MM.1S (cell line): ENCODE data around the gene PPFIA2.

ENCODE experiments used
- DNase-seq: peaks from one replicate; pipeline ENCODE4 v3.0.0-alpha.2; 2015
- H2AFZ ChIP-seq: fragments of 300-600 bp; sonication (generic); 2 replicates; pipeline ENCODE4 v1.6.0; 2016; ENCODE audit warnings: antibody characterized with exemption, low read length
- H3F3A ChIP-seq: fragments of 300-600 bp; sonication (generic); 2 replicates; pipeline ENCODE4 v1.6.1; 2016; ENCODE audit warnings: mild to moderate bottlenecking, antibody characterized with exemption, low read length, moderate library complexity, mixed read lengths; ENCODE audit not compliant: insufficient read depth
- H3K27ac ChIP-seq: fragments of 300-600 bp; sonication (generic); 2 replicates; pipeline ENCODE4 v1.5.1; 2016; ENCODE audit warnings: mild to moderate bottlenecking, low read length
- H3K27me3 ChIP-seq: fragments of 300-600 bp; sonication (generic); replicated peaks from 2 replicates; pipeline ENCODE4 v1.6.0; 2016; ENCODE audit warnings: low read length; ENCODE audit not compliant: insufficient read depth
- H3K36me3 ChIP-seq: fragments of 300-600 bp; sonication (generic); replicated peaks from 2 replicates; pipeline ENCODE4 v1.6.1; 2016; ENCODE audit warnings: mild to moderate bottlenecking, low read length, mixed read lengths; ENCODE audit not compliant: insufficient read depth
- H3K4me1 ChIP-seq: fragments of 300-600 bp; sonication (generic); 2 replicates; pipeline ENCODE4 v1.6.1; 2016; ENCODE audit warnings: low read length, mixed read lengths
- H3K4me2 ChIP-seq: fragments of 300-600 bp; sonication (generic); 2 replicates; pipeline ENCODE4 v1.6.0; 2016; ENCODE audit warnings: low read depth, low read length
- H3K4me3 ChIP-seq: fragments of 300-600 bp; sonication (generic); 2 replicates; pipeline ENCODE4 v1.5.1; 2016; ENCODE audit warnings: low read length, mixed read lengths
- H3K79me2 ChIP-seq: fragments of 300-600 bp; sonication (generic); 2 replicates; pipeline ENCODE4 v1.6.1; 2016; ENCODE audit warnings: mixed run types, low read length, mixed read lengths
- H3K9ac ChIP-seq: fragments of 300-600 bp; sonication (generic); 2 replicates; pipeline ENCODE4 v1.6.1; 2016; ENCODE audit warnings: low read length, mixed read lengths
- H3K9me2 ChIP-seq: fragments of 300-600 bp; sonication (generic); replicated peaks from 2 replicates; pipeline ENCODE4 v1.6.1; 2016; ENCODE audit warnings: mild to moderate bottlenecking, low read length, mixed read lengths; ENCODE audit not compliant: insufficient read depth
- H3K9me3 ChIP-seq: fragments of 300-600 bp; sonication (generic); replicated peaks from 2 replicates; pipeline ENCODE4 v1.6.1; 2016; ENCODE audit warnings: mild to moderate bottlenecking, low read length, mixed read lengths; ENCODE audit not compliant: insufficient read depth
- H4K20me1 ChIP-seq: fragments of 300-600 bp; sonication (generic); 2 replicates; pipeline ENCODE4 v1.6.1; 2016; ENCODE audit warnings: mild to moderate bottlenecking, low read length, moderate library complexity, mixed read lengths; ENCODE audit not compliant: insufficient read depth
- CTCF ChIP-seq: fragments of 300-600 bp; sonication (generic); IDR thresholded peaks from 2 replicates; pipeline ENCODE4 v1.5.1; 2016; ENCODE audit warnings: antibody characterized with exemption, low read length, mixed read lengths
- EZH2 ChIP-seq: fragments of 300-600 bp; sonication (generic); optimal IDR thresholded peaks from 2 replicates; pipeline ENCODE3; 2017; ENCODE audit warnings: low read depth, mild to moderate bottlenecking, antibody characterized with exemption, low read length, mixed read lengths
- EZH2phosphoT487 ChIP-seq: fragments of 300-600 bp; sonication (generic); IDR thresholded peaks from 2 replicates; pipeline ENCODE4 v1.6.1; 2018; ENCODE audit warnings: antibody characterized with exemption, low read length

The PPFIA2 gene

DNA sequence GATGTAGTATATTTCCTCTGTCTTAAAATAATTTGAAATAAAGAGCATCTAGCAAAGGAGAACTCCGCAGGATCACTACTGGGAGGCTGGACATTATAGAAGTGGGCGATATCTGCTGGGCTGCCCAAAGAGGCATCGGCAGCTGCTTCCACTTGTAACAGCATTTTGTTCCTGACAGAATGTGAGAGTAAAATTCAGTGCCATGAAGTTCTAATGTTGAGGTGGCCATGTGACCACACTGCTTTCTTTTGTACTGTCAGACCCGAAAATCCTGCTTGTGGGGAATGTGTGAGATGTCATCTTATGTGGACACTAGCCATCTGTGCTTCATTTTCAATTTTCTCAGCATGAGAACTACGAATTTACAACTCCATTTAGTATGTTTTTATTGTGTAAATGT, 529.4 kb downstream of the PPFIA2 start:
- Histone ChIP-seq H3K79me2 (no peaks in the 10 kb centered on the region), H3K9me2 (no peaks in the 10 kb centered on the region), H4K20me1 (no peaks in the 10 kb centered on the region), H2AFZ (no peak overlapping the region), H3K9ac (no peak overlapping the region), H3F3A (no peaks in the 10 kb centered on the region), H3K27ac (no peak overlapping the region), H3K4me3 (no peak overlapping the region), H3K4me2 (no peak overlapping the region), H3K36me3 (no peaks in the 10 kb centered on the region), H3K4me1 (no peaks in the 10 kb centered on the region), H3K9me3 (no peaks in the 10 kb centered on the region), H3K27me3 (no peaks in the 10 kb centered on the region)
- TF ChIP-seq EZH2 (no peak), CTCF (no peak)
- no peak for DNase-seq

DNA sequence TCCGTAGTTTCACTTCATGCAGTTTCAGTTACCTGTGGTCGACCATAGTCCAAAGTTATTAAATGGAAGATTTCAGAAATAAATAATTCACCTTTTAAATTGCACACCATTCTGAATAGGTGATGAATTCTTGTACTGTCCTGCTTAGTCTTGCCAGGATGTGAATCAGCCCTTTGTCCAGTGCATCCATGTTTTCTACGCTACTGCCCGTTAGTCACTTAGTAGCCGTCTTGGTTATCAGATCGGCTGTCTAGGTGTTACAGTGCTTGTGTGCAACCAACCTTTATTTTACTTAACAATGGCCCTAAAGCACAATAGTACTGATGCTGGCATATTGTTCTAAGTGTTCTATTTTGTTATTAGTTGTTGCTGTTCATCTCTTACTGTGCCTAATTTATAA, 534.5 kb downstream of the PPFIA2 start:
- Histone ChIP-seq H3K9me2 (no peaks in the 10 kb centered on the region), H3K9ac (no peak overlapping the region), H3K9me3 (no peaks in the 10 kb centered on the region), H3K79me2 (no peaks in the 10 kb centered on the region), H4K20me1 (no peaks in the 10 kb centered on the region), H3K4me3 (no peak overlapping the region), H3K4me2 (no peak overlapping the region), H3K36me3 (no peaks in the 10 kb centered on the region), H3F3A (no peaks in the 10 kb centered on the region), H3K4me1 (no peaks in the 10 kb centered on the region), H3K27ac (no peak overlapping the region), H2AFZ (no peak overlapping the region), H3K27me3 (no peaks in the 10 kb centered on the region)
- no peak for DNase-seq
- TF ChIP-seq EZH2, result no peak
- no peak for TF ChIP-seq CTCF
- TF ChIP-seq EZH2phosphoT487, result no peak

- no peak overlapping the region for H3K4me3 ChIP-seq
- H3K27ac ChIP-seq, result no peak overlapping the region
- no peaks in the 10 kb centered on the region for H3K4me1 ChIP-seq
- H4K20me1 ChIP-seq, result no peaks in the 10 kb centered on the region
- no peaks in the 10 kb centered on the region for H3K36me3 ChIP-seq
- H3K9me2 ChIP-seq, result no peaks in the 10 kb centered on the region
- no peaks in the 10 kb centered on the region for H3K27me3 ChIP-seq
- no peak overlapping the region for H3K4me2 ChIP-seq
- H3K79me2 ChIP-seq, result no peaks in the 10 kb centered on the region
- no peak for DNase-seq
- H3K9ac ChIP-seq, result no peak overlapping the region
- no peaks in the 10 kb centered on the region for H3K9me3 ChIP-seq
- no peak overlapping the region for H2AFZ ChIP-seq
- TF ChIP-seq EZH2phosphoT487 (no peak), EZH2 (no peak), CTCF (no peak)
- no peaks in the 10 kb centered on the region for H3F3A ChIP-seq
Measured at GRCh38 chr12:81222846-81223592, 536.1 kb downstream of the PPFIA2 start.
